Ovary (tissue), 9 donors: ENCODE measurements around the gene TSC22D3. TPM values are rescaled to one million over a fixed set of nuclear protein-coding genes. Genes with fewer than 3 reads are reported as not detected.
"Not testable (repeated sequence)": the region's sequence is repeated elsewhere in the genome, so short reads cannot be mapped to it uniquely, and the experiment has no call there.

ENCODE experiments used
- DNase-seq, 5 donors: peaks; one replicate each; pipeline ENCODE4 v3.0.0-alpha.2; 2019 to 2020
- H3K27ac ChIP-seq, 2 donors: fragments of 200-600 bp; one replicate each; pipeline versions ENCODE4 v1.5.1 to v1.8.0; 2019 to 2022
- H3K27me3 ChIP-seq: fragments of 200-600 bp; one replicate; pipeline ENCODE4 v1.8.0; 2022
- H3K36me3 ChIP-seq: fragments of 200-600 bp; sonication (generic); one replicate; pipeline ENCODE4 v1.5.1; 2019
- H3K4me1 ChIP-seq: one replicate; pipeline ENCODE4 v1.8.1; 2013; ENCODE audit warnings: mild to moderate bottlenecking, moderate library complexity; ENCODE audit not compliant: insufficient read depth
- H3K4me3 ChIP-seq: fragments of 200-600 bp; sonication (generic); one replicate; pipeline ENCODE4 v1.5.1; 2017
- H3K9me3 ChIP-seq, 2 donors: fragments of 200-600 bp in 1 of 2; sonication (generic) in 1 of 2; one replicate each; pipeline versions ENCODE4 v1.5.1 to v1.8.1; 2013 to 2019; ENCODE audit warnings: mild to moderate bottlenecking in 1 of 2, moderate library complexity in 1 of 2
- CTCF ChIP-seq, 3 donors: fragments of 450-650 bp in 2 of 3; fragments of 200-600 bp in 1 of 3; IDR thresholded peaks; one replicate each; pipeline versions ENCODE4 v1.5.1 to v1.8.0; 2016 to 2022; ENCODE audit warnings: antibody characterized with exemption in 3 of 3, mild to moderate bottlenecking in 1 of 3
- EP300 ChIP-seq: sonication (generic); formaldehyde crosslinking; IDR thresholded peaks from one replicate; pipeline ENCODE4 v1.6.1; 2017; ENCODE audit warnings: antibody characterized with exemption
- POLR2A ChIP-seq: fragments of 450-650 bp; IDR thresholded peaks from one replicate; pipeline ENCODE4 v1.6.1; 2017; ENCODE audit warnings: antibody characterized with exemption, mild to moderate bottlenecking, moderate library complexity
- WGBS, 3 donors: extraction: QIAGEN DNeasy Blood & Tissue Kit in 1 of 3; methylation state at CpG; one replicate each; pipeline versions ENCODE4 v1.1.5 to v1.1.7; 2013 to 2017; 5-methylcytosine and 5-hydroxymethylcytosine counted together
- intact Hi-C, 4 donors: fragments of 100-400 bp; cut with DNase I; formaldehyde crosslinking; loops; one replicate each; pipeline versions ENCODE4 v1.11.0 to v1.15.1; 2022 to 2023
- polyA plus RNA-seq, 2 donors: library from polyadenylated mRNA; stranded (reverse); fragments of 200-250 nt in 1 of 2; fragments of 350-450 nt in 1 of 2; fragmentation: Illumina TruSeq in 1 of 2; extraction: RNeasy Lipid Tissue Mini Kit (QIAGEN cat#74804) in 1 of 2; gene quantifications; one replicate each; pipeline ENCODE4 v1.2.3, GENCODE V29; 2013 to 2014
- total RNA-seq, 7 donors: library from RNA; depleted of rRNA in 2 of 7; stranded (reverse); fragments of >200 nt in 2 of 7; fragmentation: NEBNext Ultra II Directional in 3 of 7; extraction: Animal tissue kit (Norgen Biotek cat#: 25700) in 3 of 7; gene quantifications; one replicate each; pipeline versions ENCODE4 v1.1.0 to v1.2.4, GENCODE V29; 2016 to 2023
- donor health status: DM: no; HTN: no; CAD: no; lungs with moderate emphysema.
- donor health status: DM: no; HTN: no; CAD: no.
- donor health status: Bipolar disorder and iron deficiency.
- donor health status: DM: yes; HTN: yes; CAD: no.
- donor health status: DM: no; HTN: no; CAD: no.
- donor health status: DM: yes; HTN: yes; CAD: no.

The TSC22D3 gene
- total and polyA plus RNA-seq, 9 donors, result 91.5 to 645 (median 241) TPM

DNA sequence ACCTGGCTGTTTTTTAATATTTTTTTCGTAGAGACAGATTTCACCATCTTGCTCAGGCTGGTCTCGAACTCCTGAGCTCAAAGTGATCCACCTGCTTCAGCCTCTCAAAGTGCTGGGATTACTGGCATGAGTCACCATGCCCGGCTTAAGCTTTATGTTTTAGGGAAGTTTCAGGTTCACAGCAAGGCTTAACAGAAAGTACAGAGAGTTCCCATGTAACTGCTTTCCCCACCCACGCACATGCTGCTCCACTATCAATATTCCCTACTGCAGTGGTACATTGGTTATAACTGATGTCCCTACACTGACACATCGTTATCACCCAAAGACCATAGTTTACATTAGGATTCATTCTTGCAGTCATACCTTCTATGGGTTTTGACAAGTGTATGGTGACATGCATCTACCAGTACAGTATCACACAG, 84.6 kb downstream of the TSC22D3 start:
- Histone ChIP-seq H3K36me3 (no peaks in the 10 kb centered on the region), H3K27ac (no peak overlapping the region), H3K27me3 (no peaks in the 10 kb centered on the region), H3K4me1 (no peaks in the 10 kb centered on the region), H3K9me3 (no peaks in the 10 kb centered on the region), H3K4me3 (no peak overlapping the region)
- DNase-seq, result peak in 2 of 5 donors; percentile 25 to 34
- 60 to 70% (median 67%) methylated on average over 5 of the region's 5 CpGs for WGBS, 3 donors
- TF ChIP-seq POLR2A (no peak), CTCF (IDR thresholded peaks at IDR 0.05) (no peak), EP300 (no peak)
- intact Hi-C loops, result no loop called here

DNA sequence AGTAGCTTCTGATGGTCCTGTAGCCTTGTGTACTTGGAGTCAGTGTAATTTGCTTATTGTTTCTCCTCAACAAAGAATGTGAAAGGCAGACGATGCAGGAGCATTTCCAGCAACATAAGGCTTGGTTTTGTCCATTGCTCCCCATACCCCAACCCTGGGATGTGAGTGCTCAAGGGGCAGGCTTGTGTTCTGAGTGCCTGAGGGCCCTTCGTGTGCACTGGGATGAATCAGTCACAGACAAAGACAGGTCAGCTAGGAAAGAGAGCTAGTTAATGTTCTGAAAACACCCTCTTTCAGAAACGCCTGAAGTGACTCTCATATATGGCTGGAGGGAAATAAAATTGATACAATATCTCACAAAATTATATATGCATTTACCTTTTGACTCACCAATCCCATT, 88.1 kb downstream of the TSC22D3 start:
- Histone ChIP-seq H3K36me3 (no peaks in the 10 kb centered on the region), H3K4me1 (peaks cover 3% of the 10 kb centered on the region), H3K4me3 (no peak overlapping the region), H3K27ac (no peak overlapping the region), H3K9me3 (no peaks in the 10 kb centered on the region), H3K27me3 (no peaks in the 10 kb centered on the region)
- intact Hi-C loops, result no loop called here
- peak in 1 of 5 donors; percentile 4 for DNase-seq
- TF ChIP-seq POLR2A (no peak), CTCF (IDR thresholded peaks at IDR 0.05) (no peak), EP300 (no peak)
- WGBS, 3 donors, result 53 to 62% (median 53%) methylated on average over 3 of the region's 3 CpGs

DNA sequence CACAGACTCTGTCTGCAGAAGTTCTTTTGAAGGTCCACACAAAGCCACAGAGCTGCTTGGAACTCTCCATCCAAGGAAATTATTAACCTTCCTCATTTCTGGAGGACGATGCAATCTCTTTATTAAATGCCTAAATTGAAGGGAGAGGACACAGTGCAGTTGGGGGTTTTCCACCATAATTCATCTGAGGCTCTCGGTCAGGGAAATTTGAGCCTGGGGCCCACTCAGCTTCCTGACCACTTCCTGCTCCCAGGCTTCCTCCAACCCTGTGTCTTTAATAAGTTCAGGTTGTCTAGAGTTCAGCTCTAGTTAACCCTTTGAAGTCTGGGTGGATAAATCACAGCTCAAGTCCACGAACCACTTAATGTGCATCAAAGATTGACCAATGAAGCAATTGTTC, 88.8 kb downstream of the TSC22D3 start:
- intact Hi-C loops, result no loop called here
- H3K27me3 ChIP-seq, result no peaks in the 10 kb centered on the region
- TF ChIP-seq POLR2A (no peak), CTCF (IDR thresholded peaks at IDR 0.05) (no peak), EP300 (no peak)
- WGBS, 3 donors, result 49 to 52% (median 50%) methylated on average over 3 of the region's 3 CpGs
- H3K27ac ChIP-seq, result no peak overlapping the region
- DNase-seq, result peak in 1 of 5 donors; percentile 1
- no peaks in the 10 kb centered on the region for H3K36me3 ChIP-seq
- no peak overlapping the region for H3K4me3 ChIP-seq
- no peaks in the 10 kb centered on the region for H3K9me3 ChIP-seq
- H3K4me1 ChIP-seq, result peaks cover 4% of the 10 kb centered on the region

- H3K27me3 ChIP-seq, result no peaks in the 10 kb centered on the region
- TF ChIP-seq CTCF (IDR thresholded peaks at IDR 0.05) (no peak), POLR2A (no peak), EP300 (no peak)
- 74 to 80% (median 77%) methylated on average over 3 of the region's 3 CpGs for WGBS, 3 donors
- DNase-seq, result peak in 1 of 5 donors; percentile 8
- intact Hi-C loops, result no loop called here
- peaks cover 4% of the 10 kb centered on the region for H3K4me1 ChIP-seq
- no peaks in the 10 kb centered on the region for H3K9me3 ChIP-seq
- no peaks in the 10 kb centered on the region for H3K36me3 ChIP-seq
- no peak overlapping the region for H3K27ac ChIP-seq
- no peak overlapping the region for H3K4me3 ChIP-seq
These were observed 89.6 kb downstream of the TSC22D3 start for GRCh38 chrX:107686026-107686425.

- H3K27me3 ChIP-seq, H3K4me1 ChIP-seq, H3K27ac ChIP-seq, H3K36me3 ChIP-seq, intact Hi-C loops, H3K4me3 ChIP-seq, H3K9me3 ChIP-seq: not testable (repeated sequence)
- 88 to 90% (median 89%) methylated on average over 9 of the region's 9 CpGs for WGBS, 3 donors
- peak in 1 of 5 donors; percentile 18 for DNase-seq
These were observed 90.0 kb downstream of the TSC22D3 start for GRCh38 chrX:107685586-107685985.
